LHCN-M2 (cell line): ENCODE data around the gene PRR3. TPM values are rescaled to one million over a fixed set of nuclear protein-coding genes. Genes with fewer than 3 reads are reported as not detected.

Experiments used
- DNase-seq: peaks from one replicate; pipeline ENCODE4 v3.0.0-alpha.2; 2012; ENCODE audit warnings: low read depth
- total RNA-seq: library from RNA; depleted of rRNA; stranded (reverse); fragments of >200 nt; gene quantifications from 2 replicates; pipeline ENCODE4 v1.2.3, GENCODE V29; 2014

PRR3 gene
- total RNA-seq, 1 experiment from 2014 or later = 13.7 TPM

DNA sequence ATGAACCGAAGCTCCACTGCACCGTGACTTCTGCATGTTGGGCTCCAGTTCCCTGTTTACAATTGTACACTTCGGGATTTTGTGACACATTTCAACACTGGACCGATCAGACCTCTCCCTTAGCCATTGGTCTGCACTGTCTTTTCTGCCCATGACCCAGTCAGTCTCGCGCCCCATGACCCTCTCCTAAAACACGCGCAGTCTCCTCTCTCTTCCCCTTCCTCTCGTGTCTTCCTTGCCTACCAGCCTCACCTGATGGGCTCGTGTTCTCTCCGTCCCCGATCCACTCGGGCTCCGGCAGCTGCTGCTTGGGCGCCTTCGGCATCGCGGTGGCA is 13.6 kb downstream of the PRR3 start:
- DNase-seq = no peak

DNA sequence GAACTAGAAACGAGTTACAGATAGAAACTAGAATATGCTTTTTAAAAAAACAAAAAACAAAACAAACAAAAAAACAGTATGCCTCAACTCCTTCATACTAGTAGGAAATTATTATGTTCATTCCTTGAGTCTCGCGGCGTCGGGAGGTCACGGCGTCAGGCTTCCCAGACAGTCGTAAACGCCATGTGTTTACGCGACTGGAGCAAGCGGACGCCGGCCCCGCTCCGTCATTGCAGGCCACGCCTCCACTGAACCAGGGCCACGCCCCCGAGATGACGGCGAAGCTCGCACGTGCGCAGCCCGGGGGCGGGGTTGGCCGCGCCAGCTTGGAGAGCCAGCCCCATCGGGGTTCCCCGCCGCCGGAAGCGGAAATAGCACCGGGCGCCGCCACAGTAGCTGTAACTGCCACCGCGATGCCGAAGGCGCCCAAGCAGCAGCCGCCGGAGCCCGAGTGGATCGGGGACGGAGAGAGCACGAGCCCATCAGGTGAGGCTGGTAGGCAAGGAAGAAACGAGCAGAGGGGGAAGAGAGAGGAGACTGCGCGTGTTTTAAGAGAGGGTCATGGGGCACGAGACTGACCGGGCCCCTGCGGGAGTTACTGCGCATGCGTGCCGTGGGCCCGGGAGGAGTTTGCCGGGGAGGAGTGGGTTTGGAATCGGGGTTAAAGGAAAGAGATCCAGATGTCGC is 14.1 kb downstream of the PRR3 start, which contains the start of gene ABCF1:
TSS of gene ABCF1 (plus strand) at position 368 of the 687 bp plus-strand sequence. CDS start at position 414, 46 bp downstream.
- DNase-seq = peak; percentile 95

DNA sequence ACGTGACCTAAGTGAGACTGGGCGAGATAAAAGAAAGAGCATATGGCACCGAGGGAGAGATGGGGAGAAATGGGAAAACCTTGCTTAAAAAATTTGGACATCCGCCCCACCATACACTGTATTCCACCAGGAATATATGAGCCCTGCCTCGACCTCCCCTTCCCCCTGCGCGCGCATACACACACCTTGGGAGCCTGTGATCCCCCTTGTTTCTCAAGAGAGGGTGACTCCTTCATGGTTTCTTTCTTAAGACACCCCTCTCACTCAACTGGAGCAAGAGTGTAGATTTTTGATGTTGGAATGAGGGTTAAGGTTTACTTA is 14.6 kb downstream of the PRR3 start:
- DNase-seq = no peak

DNA sequence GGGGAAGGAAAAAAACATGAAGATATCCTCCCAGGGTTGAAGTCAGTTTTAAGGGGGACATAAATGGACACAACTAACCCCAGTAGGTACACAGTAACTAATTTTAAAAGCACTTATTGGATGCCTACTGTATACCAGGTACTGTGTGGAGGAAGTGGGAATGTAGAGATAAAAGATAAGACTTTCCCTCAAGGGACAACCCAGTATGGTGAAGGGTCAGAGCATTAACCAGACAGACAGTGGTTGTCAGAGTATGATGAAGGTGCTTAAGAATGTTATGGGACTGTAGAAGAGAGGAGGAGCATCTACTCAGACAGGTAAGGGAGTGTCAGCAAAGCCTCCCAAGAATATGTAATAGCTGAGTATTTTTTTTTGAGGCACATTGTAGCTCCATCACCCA is 15.1 kb downstream of the PRR3 start:
- DNase-seq = no peak

DNA sequence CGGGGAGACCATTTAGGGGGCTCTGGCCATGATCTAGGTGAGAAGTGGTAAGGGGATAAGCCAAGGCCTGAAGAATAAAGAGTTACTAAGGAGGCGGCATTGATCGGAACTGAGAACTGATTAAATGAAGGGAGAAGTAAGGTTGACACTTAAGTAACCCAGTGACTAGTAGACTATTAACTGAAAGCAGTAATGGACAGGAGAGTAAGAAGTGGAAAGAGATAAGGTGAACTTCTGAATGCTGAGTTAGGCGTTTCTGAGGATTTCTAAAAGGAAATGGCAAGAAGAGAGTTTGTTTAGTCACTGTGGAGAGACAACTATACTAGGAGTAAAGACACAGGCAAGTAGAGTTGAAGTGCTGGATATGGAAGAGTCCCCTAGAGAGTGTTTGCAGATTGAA is 16.0 kb downstream of the PRR3 start:
- DNase-seq = no peak

DNA sequence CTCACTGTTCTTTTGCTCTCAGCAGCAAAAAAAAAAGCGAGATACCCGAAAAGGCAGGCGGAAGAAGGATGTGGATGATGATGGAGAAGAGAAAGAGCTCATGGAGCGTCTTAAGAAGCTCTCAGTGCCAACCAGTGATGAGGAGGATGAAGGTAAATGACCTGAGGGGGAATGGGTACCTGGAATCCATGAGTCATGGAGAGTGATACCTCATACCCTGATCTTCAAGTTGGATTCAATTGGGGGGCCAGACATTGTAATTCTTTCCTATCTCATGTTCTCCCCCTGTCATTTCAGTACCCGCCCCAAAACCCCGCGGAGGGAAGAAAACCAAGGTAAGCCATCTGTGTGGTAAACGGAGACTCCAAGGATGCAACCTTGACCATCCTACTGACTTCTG is 21.0 kb downstream of the PRR3 start:
- no peak for DNase-seq

DNA sequence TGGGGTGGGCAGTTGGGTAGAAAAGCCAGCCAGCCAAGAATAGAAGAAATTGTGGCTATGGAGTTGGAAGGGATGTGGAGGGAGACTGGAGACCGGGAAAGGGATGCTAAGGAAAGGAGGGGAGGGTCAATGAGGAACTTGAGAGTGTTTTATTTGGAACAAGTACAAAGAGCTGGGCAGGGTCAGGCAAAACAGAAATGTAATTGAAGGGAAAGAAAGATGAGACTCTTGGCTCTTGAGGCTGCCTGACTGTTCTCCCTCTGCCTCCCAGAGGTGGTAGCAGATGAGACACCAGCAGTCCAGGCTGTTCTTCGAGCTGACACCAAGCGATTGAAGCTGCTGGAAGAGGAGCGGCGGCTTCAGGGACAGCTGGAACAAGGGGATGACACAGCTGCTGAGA is 26.8 kb downstream of the PRR3 start:
- no peak for DNase-seq

DNA sequence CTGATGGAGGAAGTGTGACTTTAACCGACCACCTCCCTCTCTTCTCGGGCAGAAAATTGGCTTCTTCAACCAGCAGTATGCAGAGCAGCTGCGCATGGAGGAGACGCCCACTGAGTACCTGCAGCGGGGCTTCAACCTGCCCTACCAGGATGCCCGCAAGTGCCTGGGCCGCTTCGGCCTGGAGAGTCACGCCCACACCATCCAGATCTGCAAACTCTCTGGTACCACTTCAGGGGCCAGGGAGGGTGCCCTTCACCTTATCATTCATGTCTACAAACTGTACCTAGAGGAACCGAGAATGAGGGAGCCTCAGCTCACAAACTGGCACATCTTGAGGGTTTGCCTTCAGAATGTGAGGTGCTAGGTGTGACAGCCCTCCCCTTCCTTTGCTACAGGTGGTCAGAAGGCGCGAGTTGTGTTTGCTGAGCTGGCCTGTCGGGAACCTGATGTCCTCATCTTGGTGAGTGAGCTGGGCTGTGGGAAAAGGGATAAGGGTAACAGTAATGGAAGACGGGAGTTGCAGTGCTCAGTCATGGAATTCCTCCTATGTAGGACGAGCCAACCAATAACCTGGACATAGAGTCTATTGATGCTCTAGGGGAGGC is 32.8 kb downstream of the PRR3 start:
- no peak for DNase-seq

DNA sequence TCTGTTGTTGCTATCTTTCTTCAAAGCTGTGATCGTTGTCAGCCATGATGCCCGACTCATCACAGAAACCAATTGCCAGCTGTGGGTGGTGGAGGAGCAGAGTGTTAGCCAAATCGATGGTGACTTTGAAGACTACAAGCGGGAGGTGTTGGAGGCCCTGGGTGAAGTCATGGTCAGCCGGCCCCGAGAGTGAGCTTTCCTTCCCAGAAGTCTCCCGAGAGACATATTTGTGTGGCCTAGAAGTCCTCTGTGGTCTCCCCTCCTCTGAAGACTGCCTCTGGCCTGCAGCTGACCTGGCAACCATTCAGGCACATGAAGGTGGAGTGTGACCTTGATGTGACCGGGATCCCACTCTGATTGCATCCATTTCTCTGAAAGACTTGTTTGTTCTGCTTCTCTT is 33.4 kb downstream of the PRR3 start:
- DNase-seq = peak; percentile 63

DNA sequence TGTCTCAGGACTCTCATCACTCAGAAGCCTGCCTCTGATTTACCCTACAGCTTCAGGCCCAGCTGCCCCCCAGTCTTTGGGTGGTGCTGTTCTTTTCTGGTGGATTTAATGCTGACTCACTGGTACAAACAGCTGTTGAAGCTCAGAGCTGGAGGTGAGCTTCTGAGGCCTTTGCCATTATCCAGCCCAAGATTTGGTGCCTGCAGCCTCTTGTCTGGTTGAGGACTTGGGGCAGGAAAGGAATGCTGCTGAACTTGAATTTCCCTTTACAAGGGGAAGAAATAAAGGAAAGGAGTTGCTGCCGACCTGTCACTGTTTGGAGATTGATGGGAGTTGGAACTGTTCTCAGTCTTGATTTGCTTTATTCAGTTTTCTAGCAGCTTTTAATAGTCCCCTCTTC is 33.9 kb downstream of the PRR3 start:
- peak; percentile 94 for DNase-seq

DNA sequence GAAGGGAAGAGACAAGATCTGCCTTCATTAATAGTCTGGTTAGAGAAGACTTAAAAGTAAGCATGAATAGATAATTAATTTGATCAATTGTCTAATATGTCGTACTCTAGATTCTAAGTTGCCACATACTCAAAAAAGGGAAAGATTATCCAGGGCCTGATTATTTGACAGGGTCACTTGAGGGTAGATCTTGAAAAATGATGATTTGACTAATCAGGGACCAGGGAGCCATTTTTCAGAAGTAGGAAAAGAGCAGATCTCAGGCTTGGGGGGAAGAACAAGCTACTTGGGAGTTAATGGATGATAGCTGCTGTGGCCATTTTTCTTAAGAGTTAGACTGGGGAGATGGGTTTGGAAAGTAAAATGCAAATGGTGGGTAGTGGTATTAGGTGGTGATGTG is 35.2 kb downstream of the PRR3 start:
- no peak for DNase-seq

DNA sequence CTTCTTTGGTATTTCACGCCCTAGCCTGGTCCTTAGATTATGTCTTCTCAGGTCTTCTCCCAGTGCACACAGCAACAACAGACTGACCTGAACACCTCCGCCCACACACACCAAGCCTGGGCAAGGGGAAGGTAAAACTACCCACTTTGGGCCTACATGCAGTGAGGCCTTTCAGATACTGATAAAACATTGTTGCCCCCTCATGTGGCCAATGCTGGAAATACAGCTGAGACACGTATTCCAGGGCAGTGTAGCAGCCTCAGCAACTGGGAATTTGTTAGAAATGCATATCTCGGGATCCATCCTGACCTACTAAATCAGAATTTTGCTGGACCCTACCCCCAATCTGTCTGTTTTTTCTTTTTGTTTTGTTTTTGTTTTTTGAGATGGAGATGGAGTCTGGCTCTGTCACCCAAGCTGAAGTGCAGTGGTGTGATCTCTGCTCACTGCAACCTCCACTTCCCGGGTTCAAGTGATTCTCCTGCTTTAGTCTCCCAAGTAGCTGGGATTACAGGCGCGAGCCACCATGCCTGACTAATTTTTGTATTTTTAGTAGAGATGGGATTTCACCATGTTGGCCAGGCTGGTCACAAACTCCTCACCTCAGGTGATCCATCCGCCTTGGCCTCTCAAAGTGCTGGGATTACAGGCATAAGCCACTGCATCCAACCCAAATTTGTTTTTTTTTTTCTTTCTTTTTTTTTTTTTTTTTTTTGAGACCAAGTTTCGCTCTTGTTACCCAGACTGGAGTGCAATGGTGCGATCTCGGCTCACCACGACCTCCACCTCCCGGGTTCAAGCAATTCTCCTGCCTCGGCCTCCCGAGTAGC is 40.4 kb downstream of the PRR3 start:
- peak; percentile 82 for DNase-seq

DNA sequence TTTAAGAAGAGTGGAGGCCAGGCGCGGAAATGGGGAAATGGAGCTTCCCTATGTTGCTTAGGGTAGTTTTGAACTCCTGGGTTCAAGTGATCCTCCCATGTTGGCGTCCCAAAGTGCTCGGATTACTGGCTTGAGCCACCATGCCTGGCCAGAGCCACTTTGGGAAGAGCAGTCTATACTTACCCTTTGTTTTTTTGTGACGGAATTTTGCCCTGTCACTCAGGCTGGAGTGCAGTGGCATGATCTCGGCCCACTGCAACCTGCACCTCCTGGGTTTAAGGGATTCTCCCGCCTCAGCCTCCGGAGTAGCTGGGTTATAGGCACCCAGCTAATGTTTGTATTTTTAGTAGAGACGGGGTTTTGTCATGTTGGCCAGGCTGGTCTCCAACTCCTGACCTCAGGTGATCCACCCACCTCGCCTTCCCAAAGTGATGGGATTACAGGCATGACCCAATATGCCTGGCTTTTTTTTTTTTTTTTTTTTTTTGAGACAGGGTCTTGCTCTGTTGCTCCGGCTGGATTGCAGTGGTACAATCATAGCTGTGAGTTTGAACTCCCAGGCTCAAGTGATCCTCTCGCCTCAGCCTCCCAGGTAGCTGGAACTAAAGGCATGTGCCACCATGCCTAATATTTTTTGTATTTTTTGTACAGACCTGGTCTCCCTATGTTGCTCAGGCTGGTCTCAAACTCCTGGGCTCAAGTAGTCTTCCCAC is 42.0 kb downstream of the PRR3 start:
- no peak for DNase-seq

DNA sequence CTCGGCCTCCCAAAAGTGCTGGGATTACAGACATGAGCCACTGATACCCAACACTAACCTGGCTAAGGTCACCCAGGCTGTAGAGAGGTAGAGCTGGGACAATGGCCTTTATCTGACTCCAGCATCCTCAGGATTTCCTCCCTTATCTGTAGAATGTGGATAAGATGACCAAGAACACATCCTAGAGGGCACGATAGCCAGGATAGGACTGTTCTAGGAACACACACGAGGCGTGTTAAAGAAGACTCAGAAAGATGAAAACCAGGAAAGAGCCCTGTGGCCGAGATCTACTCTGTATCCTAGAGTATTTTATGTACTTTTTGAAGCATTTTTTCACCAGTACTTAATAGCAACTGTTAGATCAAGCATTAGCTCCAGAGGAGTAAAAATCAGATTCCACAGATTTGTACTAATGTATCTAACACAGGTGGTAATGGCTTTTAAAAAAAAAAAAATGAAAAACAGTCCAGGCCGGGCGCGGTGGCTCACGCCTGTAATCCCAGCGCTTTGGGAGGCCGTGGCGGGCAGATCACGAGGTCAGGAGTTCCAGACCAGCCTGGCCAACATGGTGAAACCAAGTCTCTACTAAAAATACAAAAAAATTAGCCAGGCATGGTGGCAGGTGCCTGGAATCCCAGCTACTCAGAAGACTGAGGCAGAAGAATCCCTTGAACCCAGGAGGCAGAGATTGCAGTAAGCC is 42.7 kb downstream of the PRR3 start:
- no peak for DNase-seq

DNA sequence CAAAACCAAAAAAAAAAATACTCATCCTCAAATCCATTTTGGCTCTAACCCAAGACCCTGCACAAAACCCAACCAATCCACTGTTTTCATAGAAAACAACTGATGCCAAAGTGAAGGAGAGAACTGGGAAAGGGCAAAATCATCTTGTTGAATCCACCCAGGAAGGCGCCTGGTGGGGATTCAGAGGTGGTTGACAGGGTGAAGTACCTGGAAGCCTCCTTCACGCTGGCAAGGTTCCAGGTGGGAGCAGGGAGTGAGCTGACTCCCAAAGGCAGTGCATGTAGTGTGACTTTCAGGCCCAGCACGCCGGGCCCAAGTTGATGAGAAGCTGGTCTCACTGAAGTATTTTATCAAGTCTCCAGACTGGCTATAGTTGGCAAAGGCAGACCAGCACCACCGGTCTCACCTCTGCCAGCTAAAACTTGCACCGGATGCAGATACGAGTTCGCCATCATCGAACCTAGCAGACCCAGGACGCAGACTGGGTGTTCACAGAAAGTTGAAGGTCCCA is 43.4 kb downstream of the PRR3 start:
- DNase-seq = no peak

DNA sequence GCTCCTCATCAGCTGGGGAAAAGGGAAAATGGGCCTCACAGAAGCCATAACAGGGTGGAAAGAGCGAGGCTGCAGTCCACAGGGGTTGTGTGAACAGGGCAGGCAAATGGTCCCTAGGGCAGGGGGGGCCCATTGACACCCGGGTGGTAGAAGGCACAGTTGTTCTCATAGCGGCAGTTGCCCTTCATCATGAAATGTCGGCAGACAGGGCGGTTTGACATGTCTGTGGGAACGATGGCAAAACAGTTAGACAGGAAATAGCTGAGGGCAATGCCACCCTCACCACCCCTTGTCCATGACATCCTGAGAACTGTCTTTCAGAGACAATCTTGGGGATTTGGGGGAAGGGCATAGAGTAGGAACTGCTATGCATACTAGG is 44.3 kb downstream of the PRR3 start:
- no peak for DNase-seq

DNA sequence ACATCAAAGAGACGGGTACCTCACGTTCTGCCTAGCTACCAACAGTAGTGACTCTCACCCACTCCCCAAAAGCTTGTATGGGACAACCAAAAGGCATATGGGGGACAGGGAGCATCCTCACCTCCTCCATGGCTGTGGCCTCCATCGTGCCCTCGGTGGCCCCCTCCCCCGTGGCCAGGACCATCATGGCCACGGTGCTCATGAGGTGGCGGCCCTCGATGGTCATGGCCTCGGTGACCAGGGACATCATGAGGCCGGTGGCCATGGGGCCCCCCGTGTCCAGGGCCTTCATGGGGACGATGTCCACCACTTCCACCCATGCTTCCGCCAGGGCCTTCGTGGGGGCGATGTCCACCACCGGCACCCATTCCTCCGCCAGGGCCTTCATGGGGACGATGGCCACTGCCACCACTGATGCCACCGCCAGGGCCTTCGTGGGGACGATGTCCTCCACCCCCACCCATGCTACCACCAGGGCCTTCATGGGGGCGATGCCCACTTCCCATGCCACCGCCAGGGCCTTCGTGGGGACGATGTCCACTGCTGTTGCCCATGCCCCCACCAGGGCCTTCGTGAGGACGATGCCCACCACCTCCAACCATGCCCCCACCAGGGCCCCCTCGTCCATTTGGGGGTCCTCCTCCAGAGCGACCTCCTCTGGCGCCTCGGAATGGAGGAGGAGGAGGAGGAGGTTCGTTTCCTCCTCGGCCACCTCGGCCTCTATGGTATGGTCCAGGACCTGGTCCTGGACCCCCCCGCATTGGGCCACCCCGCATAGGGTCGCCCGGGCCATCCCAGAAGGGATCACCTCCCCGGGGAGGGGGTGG is 44.9 kb downstream of the PRR3 start:
- no peak for DNase-seq

DNA sequence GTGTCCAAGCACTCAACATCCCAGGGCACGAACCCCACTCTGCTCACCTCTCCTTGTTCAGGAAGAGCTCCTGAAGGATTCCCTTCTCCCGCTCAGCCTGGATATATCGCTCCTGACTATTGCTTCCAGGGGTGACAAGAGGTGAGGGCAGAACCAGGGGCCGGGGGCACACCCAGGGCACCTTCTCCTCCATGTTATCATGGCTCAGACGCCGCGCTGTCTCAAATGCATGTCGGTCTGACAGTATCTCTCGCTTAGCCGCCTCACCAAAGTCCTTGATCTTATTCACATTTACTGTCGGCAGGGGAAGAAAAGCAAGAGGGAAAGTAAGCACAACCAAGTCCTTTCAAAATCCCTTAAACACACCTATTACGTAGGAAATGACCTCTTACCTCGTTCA is 46.9 kb downstream of the PRR3 start:
- no peak for DNase-seq

DNA sequence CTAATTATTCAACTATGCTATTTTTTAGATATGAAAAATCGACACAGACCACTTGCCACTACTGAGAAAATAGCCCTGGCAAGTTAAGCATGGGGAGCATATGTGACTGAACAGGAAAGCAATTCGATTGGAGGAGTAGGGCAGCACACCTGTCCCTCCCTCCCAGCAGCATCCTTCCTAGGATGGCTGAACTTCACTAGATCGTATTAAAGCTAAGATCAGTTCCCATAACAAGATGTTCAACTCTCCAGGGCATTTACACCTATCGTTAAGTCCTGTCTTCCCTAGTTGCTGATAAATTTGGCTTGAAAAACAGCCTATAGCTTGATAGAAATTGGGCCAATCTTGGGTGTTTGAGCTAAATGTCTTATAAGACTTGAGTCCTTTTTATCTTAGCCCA is 53.0 kb downstream of the PRR3 start:
- no peak for DNase-seq

DNA sequence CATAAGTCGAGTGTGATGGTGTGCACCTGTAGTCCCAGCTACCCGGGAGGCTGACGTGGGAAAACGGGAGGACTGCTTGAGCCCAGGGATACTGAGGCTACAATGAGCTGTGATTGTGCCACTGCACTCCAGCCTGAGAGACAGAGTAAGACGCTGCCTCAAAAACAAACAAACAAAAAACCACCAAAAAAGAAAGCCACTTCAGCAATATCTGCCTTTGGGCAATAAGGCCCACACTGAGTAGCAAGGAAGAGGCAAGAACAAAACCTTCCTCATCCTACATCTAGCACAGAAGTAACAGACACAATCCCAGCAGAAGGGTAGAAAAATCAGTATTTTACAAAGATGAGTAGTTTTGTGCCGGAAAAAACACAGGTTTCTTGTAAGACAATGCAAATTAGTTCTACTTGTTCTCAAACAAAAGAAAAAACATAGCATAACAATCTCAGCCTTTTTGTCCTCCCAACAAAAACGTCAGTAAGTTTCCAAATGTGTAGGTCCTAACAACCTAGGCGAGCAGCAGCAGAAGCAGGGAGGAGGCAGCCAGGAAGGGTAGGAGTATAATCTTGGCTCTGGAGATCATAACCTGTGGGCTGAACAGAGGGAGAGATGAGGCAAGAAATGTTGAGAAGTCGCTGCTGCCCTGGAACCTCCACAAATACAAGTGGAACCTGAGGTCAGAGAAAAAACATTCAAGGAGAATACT is 54.2 kb downstream of the PRR3 start:
- DNase-seq = no peak
